ENCODE data around the gene SH3BP4. TPM values are rescaled to one million over a fixed set of nuclear protein-coding genes. Genes with fewer than 3 reads are reported as not detected.

SH3BP4 gene
- total RNA-seq, 1 donor from 2014 or later: 51.7 TPM

- no peak for DNase-seq (ENCODE audit: low spot score)
Measured at GRCh38 chr2:235086481-235087184, 134.8 kb downstream of the SH3BP4 start.

GRCh38 chr2:235087832-235088495 lies 136.1 kb downstream of the SH3BP4 start:
- no peak for DNase-seq (ENCODE audit: low spot score)

GRCh38 chr2:235088496-235088921 lies 136.7 kb downstream of the SH3BP4 start:
- DNase-seq (ENCODE audit: low spot score): no peak

GRCh38 chr2:235091421-235091820 lies 139.6 kb downstream of the SH3BP4 start:
- DNase-seq (ENCODE audit: low spot score): no peak

GRCh38 chr2:235091983-235092382 lies 140.2 kb downstream of the SH3BP4 start:
- no peak for DNase-seq (ENCODE audit: low spot score)

GRCh38 chr2:235092433-235093223 lies 140.8 kb downstream of the SH3BP4 start:
- DNase-seq (ENCODE audit: low spot score): no peak

- DNase-seq (ENCODE audit: low spot score): no peak
Measured at GRCh38 chr2:235094457-235094856, 142.6 kb downstream of the SH3BP4 start.

- DNase-seq (ENCODE audit: low spot score): no peak
Measured at GRCh38 chr2:235095569-235095968, 143.8 kb downstream of the SH3BP4 start.

GRCh38 chr2:235096447-235096846 lies 144.6 kb downstream of the SH3BP4 start:
- no peak for DNase-seq (ENCODE audit: low spot score)

GRCh38 chr2:235097196-235097595 lies 145.4 kb downstream of the SH3BP4 start:
- no peak for DNase-seq (ENCODE audit: low spot score)

GRCh38 chr2:235098269-235098668 lies 146.5 kb downstream of the SH3BP4 start:
- no peak for DNase-seq (ENCODE audit: low spot score)

GRCh38 chr2:235098736-235099494 lies 147.1 kb downstream of the SH3BP4 start:
- DNase-seq (ENCODE audit: low spot score): no peak

- DNase-seq (ENCODE audit: low spot score): no peak
Measured at GRCh38 chr2:235102896-235103295, 151.1 kb downstream of the SH3BP4 start.
